SIG-M5 (cell line): ENCODE measurements around the gene CHCHD1.
"Not testable (repeated sequence)": the region's sequence is repeated elsewhere in the genome, so short reads cannot be mapped to it uniquely, and the experiment has no call there.

ENCODE experiments used
- DNase-seq: peaks from one replicate; lab custom pipeline; 2025; lab: John Stamatoyannopoulos, UW

CHCHD1 gene

GRCh38 chr10:73769396-73769795 lies 12.5 kb upstream of the CHCHD1 start:
- DNase-seq, result no peak

DNA sequence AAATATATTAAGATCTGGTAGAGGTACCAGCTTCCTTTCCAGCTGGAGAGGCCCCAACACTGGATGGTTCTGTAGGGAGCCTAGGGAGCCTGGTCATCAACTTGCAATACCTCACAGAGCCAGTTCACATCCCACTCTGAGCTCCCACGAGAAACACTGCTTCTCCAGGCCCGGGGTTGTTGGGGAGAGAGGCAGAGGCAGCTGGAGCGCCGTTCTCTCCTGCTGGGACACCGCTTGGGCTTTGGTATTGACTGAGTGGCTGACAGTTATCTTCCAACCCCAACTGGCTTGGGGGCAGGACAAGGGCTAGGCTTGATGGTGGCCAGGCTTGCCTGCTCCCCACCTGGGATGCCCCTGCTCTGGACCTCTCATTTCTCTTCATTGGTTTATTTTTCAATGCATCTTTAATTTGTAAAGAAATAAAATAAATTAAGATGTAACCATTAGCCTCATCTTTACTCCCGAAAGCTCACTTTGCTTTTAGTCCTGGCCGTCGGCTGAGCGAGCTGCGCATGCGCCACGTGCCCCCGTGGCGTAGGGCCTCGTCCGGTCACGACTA lies 10.0 kb upstream of the CHCHD1 start:
- no peak for DNase-seq

DNA sequence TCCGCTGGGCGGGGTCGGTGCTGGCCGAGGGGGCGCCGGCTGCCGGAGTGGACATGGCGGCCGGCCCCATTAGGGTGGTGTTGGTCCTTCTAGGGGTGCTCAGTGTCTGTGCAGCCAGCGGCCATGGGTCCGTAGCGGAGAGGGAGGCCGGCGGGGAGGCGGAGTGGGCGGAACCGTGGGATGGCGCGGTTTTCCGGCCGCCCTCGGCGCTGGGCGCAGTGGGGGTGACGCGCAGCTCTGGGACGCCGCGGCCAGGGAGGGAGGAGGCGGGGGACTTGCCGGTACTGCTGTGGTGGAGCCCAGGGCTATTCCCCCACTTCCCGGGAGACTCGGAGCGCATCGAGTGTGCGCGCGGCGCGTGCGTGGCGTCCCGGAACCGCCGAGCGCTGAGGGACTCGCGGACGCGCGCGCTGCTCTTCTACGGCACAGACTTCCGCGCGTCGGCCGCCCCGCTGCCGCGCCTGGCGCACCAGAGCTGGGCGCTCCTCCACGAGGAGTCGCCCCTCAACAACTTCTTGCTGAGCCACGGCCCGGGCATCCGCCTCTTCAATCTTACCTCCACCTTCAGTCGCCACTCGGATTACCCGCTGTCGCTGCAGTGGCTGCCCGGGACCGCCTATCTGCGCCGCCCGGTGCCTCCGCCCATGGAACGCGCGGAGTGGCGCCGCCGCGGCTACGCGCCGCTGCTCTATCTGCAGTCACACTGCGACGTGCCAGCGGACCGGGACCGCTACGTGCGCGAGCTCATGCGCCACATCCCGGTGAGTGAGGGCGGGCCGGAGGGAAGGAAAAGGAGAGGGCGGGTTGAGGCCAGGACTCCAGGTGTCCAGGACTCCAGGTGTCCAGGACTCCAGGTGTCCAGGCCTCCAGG lies 9.3 kb upstream of the CHCHD1 start:
- no peak for DNase-seq

DNA sequence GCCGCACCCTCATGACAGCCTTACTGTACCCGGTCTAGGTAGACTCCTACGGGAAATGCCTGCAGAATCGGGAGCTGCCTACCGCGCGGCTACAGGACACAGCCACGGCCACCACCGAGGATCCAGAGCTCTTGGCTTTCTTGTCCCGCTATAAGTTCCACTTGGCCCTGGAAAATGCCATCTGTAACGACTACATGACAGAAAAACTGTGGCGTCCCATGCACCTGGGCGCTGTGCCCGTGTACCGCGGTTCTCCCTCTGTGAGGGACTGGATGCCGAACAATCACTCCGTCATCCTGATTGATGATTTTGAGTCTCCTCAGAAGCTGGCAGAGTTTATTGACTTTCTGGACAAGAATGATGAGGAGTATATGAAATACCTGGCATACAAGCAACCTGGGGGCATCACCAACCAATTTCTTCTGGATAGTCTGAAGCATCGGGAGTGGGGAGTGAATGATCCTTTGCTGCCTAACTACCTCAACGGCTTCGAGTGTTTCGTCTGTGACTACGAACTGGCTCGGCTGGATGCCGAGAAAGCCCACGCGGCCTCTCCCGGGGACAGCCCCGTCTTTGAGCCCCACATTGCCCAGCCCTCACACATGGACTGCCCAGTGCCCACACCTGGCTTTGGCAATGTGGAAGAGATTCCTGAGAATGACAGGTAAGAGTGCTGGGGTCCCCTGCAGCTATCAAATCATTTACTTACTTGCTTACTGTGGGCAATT lies 8.5 kb upstream of the CHCHD1 start:
- DNase-seq, result no peak

GRCh38 chr10:73774637-73775036 lies 7.2 kb upstream of the CHCHD1 start:
- no peak for DNase-seq

GRCh38 chr10:73779018-73779417 lies 2.8 kb upstream of the CHCHD1 start:
- DNase-seq, result no peak

- DNase-seq, result no peak
These were observed 2.2 kb upstream of the CHCHD1 start for GRCh38 chr10:73779539-73780197.

DNA sequence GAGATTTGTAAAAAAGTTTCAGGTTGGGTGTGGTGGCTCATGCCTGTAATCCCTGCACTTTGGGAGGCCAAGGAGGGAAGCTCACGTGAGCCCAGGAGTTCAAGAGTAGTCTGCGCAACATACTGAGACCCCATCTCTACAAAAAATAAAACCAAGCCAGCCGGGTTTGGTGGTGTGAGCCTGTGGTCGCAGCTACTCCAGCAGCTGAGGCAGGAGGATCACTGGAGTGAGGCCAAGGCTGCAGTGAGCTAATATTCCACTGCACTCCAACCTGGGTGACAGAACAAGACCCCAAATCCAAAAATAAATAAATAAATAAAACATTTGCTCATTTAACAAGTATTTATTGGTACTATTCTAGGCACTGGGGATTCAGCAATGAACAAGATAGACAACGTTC lies 1.5 kb upstream of the CHCHD1 start:
- no peak for DNase-seq

GRCh38 chr10:73780966-73781365 lies 882 bp upstream of the CHCHD1 start:
- no peak for DNase-seq

DNA sequence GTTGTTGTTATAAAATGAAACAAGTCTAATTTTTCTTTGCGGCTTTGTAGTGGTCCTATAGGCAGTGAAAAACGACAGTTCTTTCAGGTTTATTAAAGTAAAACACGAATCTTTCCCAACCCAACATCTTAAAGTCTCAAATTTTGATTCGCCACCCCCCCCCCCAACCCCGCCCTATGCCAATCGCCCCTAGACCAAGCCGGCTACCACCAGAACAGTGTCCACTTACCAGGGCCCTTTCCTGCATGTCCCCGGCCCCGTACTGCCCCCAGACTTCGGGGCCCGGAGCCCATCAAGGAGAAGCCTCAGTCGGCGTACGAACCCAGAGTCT lies 335 bp upstream of the CHCHD1 start:
- DNase-seq, result no peak

DNA sequence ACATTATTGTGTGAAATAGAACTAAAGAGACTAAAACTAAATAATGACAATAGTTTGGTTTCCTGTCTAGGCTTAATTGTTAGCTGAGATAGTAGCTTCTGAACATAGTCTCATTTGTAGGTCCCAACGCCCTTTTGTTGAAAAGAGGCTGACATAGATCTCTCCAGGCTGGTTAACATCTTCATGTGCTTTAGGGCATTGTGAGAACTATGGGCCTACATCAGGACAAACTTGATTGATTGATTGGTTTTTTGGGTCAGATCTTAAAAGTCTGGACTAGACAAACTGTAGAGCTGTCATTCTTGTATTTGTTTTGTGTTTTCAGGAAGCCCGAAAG lies 869 bp downstream of the CHCHD1 start:
- no peak for DNase-seq

GRCh38 chr10:73785211-73785720 lies 3.4 kb downstream of the CHCHD1 start, which contains the start of gene ZSWIM8:
ZSWIM8 (plus strand) TSS chr10:73785606; CDS start chr10:73785879, 273 bp downstream.
- peak; percentile 93 for DNase-seq

DNA sequence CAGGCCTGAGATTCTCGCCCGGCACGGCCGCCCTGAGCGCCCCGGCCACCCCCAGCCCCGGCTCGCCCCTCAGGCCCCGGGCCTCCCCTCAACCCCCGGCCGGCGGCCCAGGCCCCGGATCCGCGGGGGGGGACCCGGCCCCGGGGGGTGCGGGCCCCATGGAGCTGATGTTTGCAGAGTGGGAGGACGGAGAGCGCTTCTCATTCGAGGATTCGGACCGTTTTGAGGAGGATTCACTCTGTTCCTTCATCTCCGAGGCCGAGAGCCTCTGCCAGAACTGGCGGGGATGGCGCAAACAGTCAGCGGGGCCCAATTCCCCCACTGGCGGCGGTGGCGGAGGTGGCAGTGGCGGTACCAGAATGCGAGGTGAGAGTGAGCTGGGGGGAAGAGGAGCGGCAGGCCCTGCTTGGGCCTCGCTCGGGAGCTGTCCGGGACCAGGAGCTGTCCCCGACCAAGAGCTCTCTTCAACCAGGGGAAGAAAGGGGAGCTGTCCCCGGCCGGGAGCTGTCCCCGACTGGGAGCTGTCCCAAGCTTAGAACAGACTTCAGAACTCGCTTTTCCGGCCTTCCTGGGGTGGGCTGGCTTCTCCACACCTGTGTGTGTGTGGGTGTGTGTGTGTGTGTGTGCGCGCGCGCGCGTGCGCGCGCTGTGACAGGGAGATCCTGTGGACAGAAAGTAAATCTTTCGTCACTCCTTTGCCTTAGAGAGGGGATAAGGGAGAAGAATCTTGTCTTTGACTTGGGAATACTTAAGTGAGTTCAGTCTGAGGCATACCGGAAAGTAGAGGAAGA lies 4.1 kb downstream of the CHCHD1 start:
- DNase-seq, result no peak

DNA sequence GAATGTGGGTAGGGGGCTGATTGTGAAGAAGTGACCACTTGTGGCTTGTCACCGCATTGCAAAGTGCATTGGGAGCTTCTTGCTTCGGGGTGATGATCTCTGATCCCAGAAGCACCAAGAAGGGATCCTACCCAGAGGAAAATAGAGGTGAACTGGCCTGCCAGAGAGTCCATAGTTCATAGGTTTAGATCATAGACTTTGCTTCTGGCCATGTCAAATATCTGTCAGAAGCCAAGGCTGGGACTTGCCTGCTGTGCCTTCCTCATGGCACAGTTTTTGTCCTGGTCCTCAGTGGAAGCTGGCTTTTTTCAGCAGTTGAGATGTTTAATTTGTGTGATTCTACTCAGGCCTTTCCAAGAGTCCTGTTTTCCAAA lies 4.7 kb downstream of the CHCHD1 start:
- no peak for DNase-seq

GRCh38 chr10:73787031-73787800 lies 5.4 kb downstream of the CHCHD1 start:
- not testable (repeated sequence) for DNase-seq

DNA sequence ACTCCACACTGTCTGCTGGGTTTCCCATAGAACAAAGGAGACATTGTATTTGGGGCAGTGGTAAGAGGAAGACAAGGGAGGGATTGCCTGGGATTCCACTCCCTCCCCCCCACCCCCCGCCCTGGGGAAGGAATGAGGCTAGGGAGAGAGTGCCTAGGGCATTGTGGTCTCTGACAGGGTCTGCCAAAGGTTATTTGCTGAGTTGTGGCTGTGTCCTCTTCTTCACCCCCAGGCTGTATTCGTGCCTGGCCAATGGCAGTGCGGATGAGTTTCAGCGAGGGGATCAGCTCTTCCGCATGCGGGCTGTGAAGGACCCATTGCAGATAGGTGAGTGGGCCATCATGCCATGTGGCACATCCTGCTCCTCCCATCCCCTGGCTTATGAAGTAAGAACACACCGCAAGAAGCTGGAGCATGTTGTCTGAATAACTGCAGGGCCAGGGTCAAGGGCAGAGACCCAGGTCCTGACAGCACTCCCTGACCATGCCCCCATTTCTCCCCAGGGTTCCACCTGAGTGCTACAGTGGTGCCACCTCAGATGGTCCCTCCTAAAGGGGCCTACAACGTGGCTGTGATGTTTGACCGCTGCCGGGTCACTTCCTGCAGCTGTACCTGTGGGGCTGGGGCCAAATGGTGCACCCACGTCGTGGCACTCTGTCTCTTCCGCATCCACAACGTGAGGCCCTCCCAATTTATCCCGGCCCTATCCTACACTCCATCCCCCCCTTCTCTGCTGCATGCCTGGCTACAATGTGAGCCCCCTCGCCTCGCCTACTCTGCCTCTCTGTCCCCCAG lies 7.2 kb downstream of the CHCHD1 start:
- no peak for DNase-seq

GRCh38 chr10:73789659-73790055 lies 7.8 kb downstream of the CHCHD1 start:
- no peak for DNase-seq

GRCh38 chr10:73790886-73791625 lies 9.2 kb downstream of the CHCHD1 start:
- no peak for DNase-seq

GRCh38 chr10:73791871-73792400 lies 10.1 kb downstream of the CHCHD1 start:
- DNase-seq, result no peak
